ENCODE data around the gene TMPRSS2.

TMPRSS2 gene

GRCh38 chr21:41507521-41508414 lies at the start of gene TMPRSS2:
Gene TMPRSS2, minus strand, starts transcription at chr21:41508158. Its CDS starts 10,025 bp downstream, at chr21:41498133.
- no peak for DNase-seq (ENCODE audit: low read depth)

- no peak for DNase-seq (ENCODE audit: low read depth)
Measured at GRCh38 chr21:41555057-41555456, 47.1 kb upstream of the TMPRSS2 start.

- no peak for DNase-seq (ENCODE audit: low read depth)
Measured at GRCh38 chr21:41552254-41552653, 44.3 kb upstream of the TMPRSS2 start.

GRCh38 chr21:41548781-41549180 lies 40.8 kb upstream of the TMPRSS2 start:
- DNase-seq (ENCODE audit: low read depth) = no peak

GRCh38 chr21:41547111-41547510 lies 39.2 kb upstream of the TMPRSS2 start:
- DNase-seq (ENCODE audit: low read depth) = no peak

- DNase-seq (ENCODE audit: low read depth) = no peak
Measured at GRCh38 chr21:41545500-41546359, 37.8 kb upstream of the TMPRSS2 start.

GRCh38 chr21:41542727-41543126 lies 34.8 kb upstream of the TMPRSS2 start:
- DNase-seq (ENCODE audit: low read depth) = no peak

GRCh38 chr21:41537356-41537755 lies 29.4 kb upstream of the TMPRSS2 start:
- DNase-seq (ENCODE audit: low read depth) = no peak

GRCh38 chr21:41536827-41537103 lies 28.8 kb upstream of the TMPRSS2 start:
- DNase-seq (ENCODE audit: low read depth) = no peak

- DNase-seq (ENCODE audit: low read depth) = no peak
Measured at GRCh38 chr21:41536076-41536826, 28.3 kb upstream of the TMPRSS2 start.

GRCh38 chr21:41530366-41530765 lies 22.4 kb upstream of the TMPRSS2 start:
- no peak for DNase-seq (ENCODE audit: low read depth)

GRCh38 chr21:41529769-41530168 lies 21.8 kb upstream of the TMPRSS2 start:
- DNase-seq (ENCODE audit: low read depth) = no peak

- DNase-seq (ENCODE audit: low read depth) = no peak
Measured at GRCh38 chr21:41526478-41527087, 18.6 kb upstream of the TMPRSS2 start.

- no peak for DNase-seq (ENCODE audit: low read depth)
Measured at GRCh38 chr21:41523175-41523574, 15.2 kb upstream of the TMPRSS2 start.

- DNase-seq (ENCODE audit: low read depth) = no peak
Measured at GRCh38 chr21:41521489-41522027, 13.6 kb upstream of the TMPRSS2 start.

GRCh38 chr21:41520560-41521442 lies 12.8 kb upstream of the TMPRSS2 start:
- no peak for DNase-seq (ENCODE audit: low read depth)

GRCh38 chr21:41519806-41520559 lies 12.0 kb upstream of the TMPRSS2 start:
- no peak for DNase-seq (ENCODE audit: low read depth)

- no peak for DNase-seq (ENCODE audit: low read depth)
Measured at GRCh38 chr21:41518757-41519156, 10.8 kb upstream of the TMPRSS2 start.

- DNase-seq (ENCODE audit: low read depth) = no peak
Measured at GRCh38 chr21:41511858-41512257, 3.9 kb upstream of the TMPRSS2 start.

- no peak for DNase-seq (ENCODE audit: low read depth)
Measured at GRCh38 chr21:41510500-41510899, 2.5 kb upstream of the TMPRSS2 start.

Measured in fibroblast of the conjunctiva (primary cell).